Choroid plexus epithelial cell (primary cell): ENCODE data around the gene MRPL39.

Source experiments
- DNase-seq: peaks from one replicate; pipeline ENCODE4 v3.0.0-alpha.2; 2010; ENCODE audit warnings: low read depth
- H3K4me3 ChIP-seq: 2 replicates; pipeline ENCODE4 v1.5.1; 2011; ENCODE audit warnings: low read depth, mild to moderate bottlenecking, control low read depth, low read length, moderate library complexity
- TF ChIP-seq, protein P1 (sequence below): conservative IDR thresholded peaks from 2 replicates; pipeline ENCODE4 v1.5.1; 2011; ENCODE audit warnings: low read depth, mild to moderate bottlenecking, control low read depth, inconsistent platforms, low read length, moderate library complexity

The MRPL39 gene

DNA sequence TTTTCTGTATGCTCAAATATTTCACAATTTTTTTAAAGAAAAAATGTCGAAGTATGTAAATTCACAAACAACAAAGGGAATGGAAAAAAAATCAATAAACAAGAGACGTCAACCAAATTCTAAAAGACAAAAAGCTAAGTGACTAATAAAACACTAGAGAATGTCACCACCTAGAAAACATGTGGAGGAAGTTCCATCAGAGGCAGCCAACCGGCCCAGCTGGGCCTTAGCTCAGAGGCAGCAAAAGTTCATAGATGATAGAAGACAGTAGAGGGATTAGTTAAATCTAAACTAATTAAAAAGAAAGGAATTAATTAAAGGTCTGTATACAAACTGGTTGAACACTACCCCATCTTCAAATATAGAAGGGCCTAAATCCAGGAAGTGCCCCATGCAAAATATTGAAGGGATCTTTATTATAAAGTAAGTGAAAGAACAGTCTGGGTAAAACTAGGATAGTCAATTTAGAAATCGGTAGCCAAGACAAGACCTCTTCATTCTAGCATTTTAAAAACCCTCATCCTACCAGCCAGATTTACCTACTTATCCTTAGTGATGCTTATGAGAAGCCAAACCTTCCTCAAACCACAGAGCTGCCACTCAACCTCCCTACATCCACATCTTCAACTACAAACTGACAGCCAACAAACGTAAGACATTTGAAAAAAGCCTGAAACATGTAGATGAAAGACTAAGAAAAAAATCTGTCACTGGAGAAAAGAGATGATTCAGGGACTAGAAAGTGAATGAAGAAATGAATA lies 23.7 kb downstream of the MRPL39 start:
- TF ChIP-seq, protein P1, sequence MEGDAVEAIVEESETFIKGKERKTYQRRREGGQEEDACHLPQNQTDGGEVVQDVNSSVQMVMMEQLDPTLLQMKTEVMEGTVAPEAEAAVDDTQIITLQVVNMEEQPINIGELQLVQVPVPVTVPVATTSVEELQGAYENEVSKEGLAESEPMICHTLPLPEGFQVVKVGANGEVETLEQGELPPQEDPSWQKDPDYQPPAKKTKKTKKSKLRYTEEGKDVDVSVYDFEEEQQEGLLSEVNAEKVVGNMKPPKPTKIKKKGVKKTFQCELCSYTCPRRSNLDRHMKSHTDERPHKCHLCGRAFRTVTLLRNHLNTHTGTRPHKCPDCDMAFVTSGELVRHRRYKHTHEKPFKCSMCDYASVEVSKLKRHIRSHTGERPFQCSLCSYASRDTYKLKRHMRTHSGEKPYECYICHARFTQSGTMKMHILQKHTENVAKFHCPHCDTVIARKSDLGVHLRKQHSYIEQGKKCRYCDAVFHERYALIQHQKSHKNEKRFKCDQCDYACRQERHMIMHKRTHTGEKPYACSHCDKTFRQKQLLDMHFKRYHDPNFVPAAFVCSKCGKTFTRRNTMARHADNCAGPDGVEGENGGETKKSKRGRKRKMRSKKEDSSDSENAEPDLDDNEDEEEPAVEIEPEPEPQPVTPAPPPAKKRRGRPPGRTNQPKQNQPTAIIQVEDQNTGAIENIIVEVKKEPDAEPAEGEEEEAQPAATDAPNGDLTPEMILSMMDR = no peak
- H3K4me3 ChIP-seq = no peak overlapping the region
- no peak for DNase-seq

DNA sequence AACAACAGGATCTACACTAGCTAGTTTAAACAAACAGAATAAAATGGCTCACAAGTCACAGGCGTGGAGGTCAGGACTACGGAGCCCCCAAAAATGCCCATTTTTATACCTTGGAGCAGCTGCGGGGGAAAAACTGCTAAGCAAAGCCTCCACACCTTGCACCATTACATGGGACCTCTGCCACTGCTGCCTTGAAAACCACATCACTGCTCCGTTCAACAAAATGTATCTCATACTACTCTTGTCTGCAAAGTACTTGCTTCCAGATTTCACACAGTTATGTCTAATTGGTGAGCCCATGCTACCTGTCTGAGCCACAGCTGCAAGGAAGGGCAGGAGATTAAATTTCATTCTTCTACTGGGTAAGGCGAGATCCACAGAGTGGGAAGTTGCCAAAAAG lies 24.4 kb downstream of the MRPL39 start:
- no peak for DNase-seq
- TF ChIP-seq, protein P1 = no peak

DNA sequence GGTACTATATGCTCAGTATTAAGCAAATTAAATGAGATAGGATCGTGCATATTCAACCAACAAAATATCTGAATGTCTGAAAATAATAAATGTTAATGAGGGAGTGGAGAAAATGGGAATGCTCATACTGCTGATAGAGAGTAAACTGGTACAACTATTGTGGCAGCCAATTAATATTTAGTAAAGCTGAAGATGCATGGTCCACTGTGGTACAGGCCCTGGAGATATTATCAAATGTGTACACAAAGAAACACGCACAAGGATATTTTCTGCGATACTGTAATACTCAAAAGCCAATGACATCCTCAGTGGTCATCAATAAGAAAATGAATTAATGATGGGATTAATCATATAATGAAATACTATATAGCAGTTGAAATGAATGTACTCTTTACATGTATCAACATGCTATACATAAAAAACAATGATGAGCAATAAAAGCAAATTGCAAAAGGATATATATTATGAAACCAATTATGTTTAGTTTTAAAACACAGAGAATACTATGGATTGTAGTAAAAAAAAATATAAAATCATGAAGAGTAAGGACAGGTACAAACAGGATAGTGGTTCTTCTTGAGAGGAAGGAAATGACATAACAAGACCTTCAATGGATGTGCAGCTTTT lies 25.0 kb downstream of the MRPL39 start:
- no peak overlapping the region for H3K4me3 ChIP-seq
- TF ChIP-seq, protein P1 = no peak
- no peak for DNase-seq

More for the DNA sequence above, 24.4 kb downstream of the MRPL39 start:
- no peak overlapping the region for H3K4me3 ChIP-seq

DNA sequence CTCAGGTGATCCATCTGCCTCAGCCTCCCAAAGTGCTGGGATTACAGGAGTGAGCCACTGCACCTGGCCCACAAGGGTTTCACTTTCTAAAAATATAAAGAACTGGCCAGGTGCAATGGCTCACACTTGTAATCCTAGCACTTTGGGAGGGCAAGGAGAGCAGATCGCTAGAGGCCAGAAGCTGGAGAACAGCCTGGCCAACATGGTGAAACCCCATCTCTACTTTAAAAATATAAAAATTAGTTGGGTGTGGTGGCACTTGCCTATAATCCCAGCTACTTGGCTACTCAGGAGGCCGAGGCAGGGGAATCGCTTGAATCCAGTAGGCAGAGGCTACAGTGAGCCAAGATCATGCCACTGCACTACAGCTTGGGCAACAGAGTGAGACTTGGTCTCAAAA lies 25.7 kb downstream of the MRPL39 start:
- TF ChIP-seq, protein P1 = no peak
- no peak overlapping the region for H3K4me3 ChIP-seq
- DNase-seq = no peak

DNA sequence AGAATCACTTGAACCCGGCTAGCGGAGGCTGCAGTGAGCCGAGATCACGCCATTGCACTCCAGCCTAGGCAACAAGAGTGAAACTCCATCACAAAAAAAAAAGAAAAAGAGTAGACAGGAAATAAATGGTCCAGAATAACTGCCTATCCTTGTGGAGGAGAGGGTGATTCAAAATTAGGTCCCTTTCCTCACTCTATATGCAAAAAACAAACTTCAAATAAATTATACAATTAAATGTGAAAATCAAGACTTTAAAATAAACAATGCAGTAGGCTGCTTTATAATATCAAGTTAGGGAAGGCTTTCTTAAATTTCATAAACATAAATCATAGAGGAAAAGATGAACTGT lies 26.4 kb downstream of the MRPL39 start:
- no peak for DNase-seq
- H3K4me3 ChIP-seq = no peak overlapping the region
- TF ChIP-seq, protein P1 = no peak

DNA sequence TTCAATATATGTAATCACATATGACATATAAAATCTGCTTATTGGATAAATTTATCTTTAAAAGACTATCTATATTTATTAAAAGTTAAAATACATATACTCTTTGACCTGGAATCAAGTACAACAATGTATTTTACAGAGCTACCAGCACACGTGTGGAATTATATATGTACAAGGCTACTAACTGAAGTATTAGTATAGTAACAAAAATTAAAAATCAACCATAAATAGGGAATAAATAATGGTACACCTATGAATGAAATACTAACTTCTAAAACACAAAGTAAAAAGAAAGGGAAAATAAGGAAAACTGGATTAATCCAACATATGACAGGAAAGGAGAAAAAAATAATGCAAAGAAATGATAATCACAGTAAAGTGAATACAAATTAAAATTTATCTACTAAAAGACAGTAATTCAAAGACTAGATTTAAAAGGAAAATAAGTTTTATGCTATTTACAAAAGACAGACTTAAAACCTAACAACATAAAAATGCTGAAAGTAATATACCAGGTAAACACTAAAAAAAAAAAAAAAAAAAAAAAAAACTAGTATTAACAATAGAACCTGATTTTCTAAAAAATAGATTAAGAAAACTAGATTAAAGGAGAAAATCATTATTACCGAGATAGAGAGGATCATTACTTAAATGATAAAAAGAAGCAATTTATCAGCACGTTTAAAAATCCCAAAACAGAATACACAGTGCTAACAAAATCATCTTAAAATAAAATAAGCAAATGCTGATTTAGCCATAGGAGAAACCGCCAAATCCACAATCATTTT lies 27.9 kb downstream of the MRPL39 start:
- TF ChIP-seq, protein P1 = no peak
- H3K4me3 ChIP-seq = no peak overlapping the region
- no peak for DNase-seq
